Hepatocyte (in vitro differentiated cells): Measurements from ENCODE around the gene SSPN. TPM values are rescaled to one million over a fixed set of nuclear protein-coding genes. Genes with fewer than 3 reads are reported as not detected.

Experiments used
- DNase-seq: peaks from one replicate; pipeline ENCODE4 v3.0.0-alpha.2; 2016; ENCODE audit warnings: low spot score
- H2AFZ ChIP-seq: fragments of 200-600 bp; sonication (generic); 2 replicates; pipeline ENCODE4 v1.6.0; 2016; ENCODE audit warnings: antibody characterized with exemption, mild to moderate bottlenecking
- H3K27ac ChIP-seq: fragments of 200-600 bp; sonication (generic); 2 replicates; pipeline ENCODE4 v1.5.1; 2016; ENCODE audit warnings: mild to moderate bottlenecking
- H3K27me3 ChIP-seq: fragments of 200-600 bp; sonication (generic); 2 replicates; pipeline ENCODE4 v1.6.1; 2016
- H3K36me3 ChIP-seq: fragments of 200-600 bp; sonication (generic); replicated peaks from 2 replicates; pipeline ENCODE4 v1.5.1; 2016; ENCODE audit warnings: low read depth; ENCODE audit not compliant: insufficient read depth
- H3K4me1 ChIP-seq: fragments of 200-600 bp; sonication (generic); 2 replicates; pipeline ENCODE4 v1.5.1; 2016; ENCODE audit warnings: mild to moderate bottlenecking, moderate library complexity; ENCODE audit not compliant: insufficient read depth
- H3K4me2 ChIP-seq: fragments of 200-600 bp; sonication (generic); 2 replicates; pipeline ENCODE4 v1.6.0; 2016
- H3K4me3 ChIP-seq: fragments of 200-600 bp; sonication (generic); 2 replicates; pipeline ENCODE4 v1.5.1; 2016; ENCODE audit warnings: mild to moderate bottlenecking
- H3K79me2 ChIP-seq: fragments of 200-600 bp; sonication (generic); 2 replicates; pipeline ENCODE4 v1.6.0; 2017; ENCODE audit warnings: mild to moderate bottlenecking
- H3K9me2 ChIP-seq: fragments of 200-600 bp; sonication (generic); replicated peaks from 2 replicates; pipeline ENCODE4 v1.6.0; 2017; ENCODE audit warnings: mild to moderate bottlenecking; ENCODE audit not compliant: insufficient read depth
- H3K9me3 ChIP-seq: fragments of 200-600 bp; sonication (generic); 2 replicates; pipeline ENCODE4 v1.5.1; 2016; ENCODE audit warnings: low read depth, mild to moderate bottlenecking
- H4K20me1 ChIP-seq: fragments of 200-600 bp; sonication (generic); 2 replicates; pipeline ENCODE4 v1.6.0; 2016; ENCODE audit warnings: mild to moderate bottlenecking; ENCODE audit not compliant: insufficient read depth, poor library complexity, severe bottlenecking
- EZH2 ChIP-seq: fragments of 200-600 bp; sonication (generic); IDR thresholded peaks from 2 replicates; pipeline ENCODE4 v1.6.1; 2016; ENCODE audit warnings: antibody characterized with exemption, mild to moderate bottlenecking, borderline replicate concordance
- EZH2phosphoT487 ChIP-seq: fragments of 200-600 bp; sonication (generic); IDR thresholded peaks from one replicate; pipeline ENCODE4 v1.6.1; 2018; ENCODE audit warnings: antibody characterized with exemption, mild to moderate bottlenecking, low read depth, moderate library complexity; ENCODE audit not compliant: unreplicated experiment, severe bottlenecking
- WGBS: methylation state at CpG from one replicate; pipeline ENCODE4 v1.1.6; 2016; ENCODE audit warnings: low lambda C conversion rate; ENCODE audit errors: missing lambda C conversion rate; 5-methylcytosine and 5-hydroxymethylcytosine counted together
- polyA plus RNA-seq: library from polyadenylated mRNA; unstranded; fragments of >200 nt; fragmentation: Nextera tagmentation; extraction: Ambion mirVana; gene quantifications from 2 replicates; pipeline ENCODE4 v1.2.1, GENCODE V29; 2016
- total RNA-seq: library from RNA; depleted of rRNA; stranded (reverse); fragments of >200 nt; gene quantifications from 2 replicates; pipeline ENCODE4 v1.2.3, GENCODE V29; 2014
- TF ChIP-seq, protein P1 (sequence below): fragments of 200-600 bp; sonication (generic); IDR thresholded peaks from 2 replicates; pipeline ENCODE4 v1.5.1; 2016; ENCODE audit warnings: antibody characterized with exemption, mild to moderate bottlenecking; ENCODE audit not compliant: poor library complexity

The SSPN gene
- total and polyA plus RNA-seq, 2 experiments from 2014 or later, result 1.7 to 12.5 TPM

DNA sequence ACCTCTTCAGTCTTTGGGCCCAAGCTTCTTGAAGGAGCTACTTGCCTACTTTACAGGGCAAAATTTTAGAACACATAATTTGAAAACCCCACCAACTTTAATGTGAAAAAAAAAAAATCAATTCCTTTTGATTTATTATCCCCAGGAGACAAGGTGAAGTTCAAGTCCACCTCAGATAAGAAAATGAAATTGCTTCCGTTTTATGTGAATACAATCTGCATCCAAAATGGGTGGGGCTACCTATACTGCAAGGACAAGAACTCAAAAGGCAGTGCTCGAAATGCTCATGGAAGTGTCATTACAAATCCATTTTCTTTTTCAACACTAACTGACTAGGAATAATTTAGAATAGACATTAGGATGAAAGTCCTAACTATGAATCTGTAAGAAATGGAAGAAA lies 45.7 kb downstream of the SSPN start:
- DNase-seq, result no peak
- WGBS, result 84% methylated on average over 2 of the region's 2 CpGs

GRCh38 chr12:26242683-26243082 lies 47.3 kb downstream of the SSPN start:
- H3K4me1 ChIP-seq, result peaks cover 6% of the 10 kb centered on the region
- H4K20me1 ChIP-seq, result no peaks in the 10 kb centered on the region
- DNase-seq, result no peak

More for the DNA sequence above, 45.7 kb downstream of the SSPN start:
- H3K9me2 ChIP-seq, result no peaks in the 10 kb centered on the region
- H3K4me3 ChIP-seq, result no peak overlapping the region
- no peaks in the 10 kb centered on the region for H3K27me3 ChIP-seq
- H2AFZ ChIP-seq, result no peak overlapping the region
- H3K9me3 ChIP-seq, result no peaks in the 10 kb centered on the region
- H3K36me3 ChIP-seq, result no peaks in the 10 kb centered on the region
- no peak overlapping the region for H3K4me2 ChIP-seq
- no peaks in the 10 kb centered on the region for H4K20me1 ChIP-seq
- H3K79me2 ChIP-seq, result no peaks in the 10 kb centered on the region
- TF ChIP-seq EZH2phosphoT487 (no peak), EZH2 (no peak)
- TF ChIP-seq, protein P1, sequence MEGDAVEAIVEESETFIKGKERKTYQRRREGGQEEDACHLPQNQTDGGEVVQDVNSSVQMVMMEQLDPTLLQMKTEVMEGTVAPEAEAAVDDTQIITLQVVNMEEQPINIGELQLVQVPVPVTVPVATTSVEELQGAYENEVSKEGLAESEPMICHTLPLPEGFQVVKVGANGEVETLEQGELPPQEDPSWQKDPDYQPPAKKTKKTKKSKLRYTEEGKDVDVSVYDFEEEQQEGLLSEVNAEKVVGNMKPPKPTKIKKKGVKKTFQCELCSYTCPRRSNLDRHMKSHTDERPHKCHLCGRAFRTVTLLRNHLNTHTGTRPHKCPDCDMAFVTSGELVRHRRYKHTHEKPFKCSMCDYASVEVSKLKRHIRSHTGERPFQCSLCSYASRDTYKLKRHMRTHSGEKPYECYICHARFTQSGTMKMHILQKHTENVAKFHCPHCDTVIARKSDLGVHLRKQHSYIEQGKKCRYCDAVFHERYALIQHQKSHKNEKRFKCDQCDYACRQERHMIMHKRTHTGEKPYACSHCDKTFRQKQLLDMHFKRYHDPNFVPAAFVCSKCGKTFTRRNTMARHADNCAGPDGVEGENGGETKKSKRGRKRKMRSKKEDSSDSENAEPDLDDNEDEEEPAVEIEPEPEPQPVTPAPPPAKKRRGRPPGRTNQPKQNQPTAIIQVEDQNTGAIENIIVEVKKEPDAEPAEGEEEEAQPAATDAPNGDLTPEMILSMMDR, result no peak
- H3K27ac ChIP-seq, result no peak overlapping the region
- peaks cover 3% of the 10 kb centered on the region for H3K4me1 ChIP-seq

GRCh38 chr12:26244503-26244902 lies 49.1 kb downstream of the SSPN start:
- H3K9me2 ChIP-seq, result no peaks in the 10 kb centered on the region
- H3K79me2 ChIP-seq, result no peaks in the 10 kb centered on the region
- H2AFZ ChIP-seq, result no peak overlapping the region
- no peak for TF ChIP-seq EZH2
- TF ChIP-seq EZH2phosphoT487, result no peak
- TF ChIP-seq, protein P1, result no peak
- no peaks in the 10 kb centered on the region for H4K20me1 ChIP-seq
- no peak overlapping the region for H3K4me3 ChIP-seq
- H3K36me3 ChIP-seq, result no peaks in the 10 kb centered on the region
- no peak overlapping the region for H3K27ac ChIP-seq
- H3K27me3 ChIP-seq, result no peaks in the 10 kb centered on the region
- peaks cover 6% of the 10 kb centered on the region for H3K4me1 ChIP-seq
- no peak overlapping the region for H3K4me2 ChIP-seq
- 84% methylated on average over 9 of the region's 9 CpGs for WGBS
- no peak for DNase-seq
- H3K9me3 ChIP-seq, result no peaks in the 10 kb centered on the region

More at GRCh38 chr12:26242683-26243082, 47.3 kb downstream of the SSPN start:
- Histone ChIP-seq H3K36me3 (no peaks in the 10 kb centered on the region), H3K27me3 (no peaks in the 10 kb centered on the region), H2AFZ (no peak overlapping the region), H3K4me3 (no peak overlapping the region), H3K27ac (no peak overlapping the region), H3K4me2 (no peak overlapping the region), H3K79me2 (no peaks in the 10 kb centered on the region), H3K9me2 (no peaks in the 10 kb centered on the region), H3K9me3 (no peaks in the 10 kb centered on the region)
- no peak for TF ChIP-seq EZH2phosphoT487
- no peak for TF ChIP-seq EZH2
- TF ChIP-seq, protein P1, result no peak

GRCh38 chr12:26245175-26245942 lies 50.0 kb downstream of the SSPN start:
- TF ChIP-seq EZH2 (no peak), EZH2phosphoT487 (no peak)
- TF ChIP-seq, protein P1, result no peak
- Histone ChIP-seq H3K9me3 (no peaks in the 10 kb centered on the region), H3K4me2 (no peak overlapping the region), H3K4me1 (peaks cover 6% of the 10 kb centered on the region), H3K4me3 (no peak overlapping the region), H3K27ac (peak overlapping the region; percentile 53), H4K20me1 (no peaks in the 10 kb centered on the region), H3K36me3 (no peaks in the 10 kb centered on the region), H3K27me3 (no peaks in the 10 kb centered on the region), H3K79me2 (no peaks in the 10 kb centered on the region), H3K9me2 (no peaks in the 10 kb centered on the region), H2AFZ (no peak overlapping the region)
- 70% methylated on average over 6 of the region's 6 CpGs for WGBS
- no peak for DNase-seq
